HT-29 (cell line): Measurements from ENCODE around the gene TCERG1L. TPM values are rescaled to one million over a fixed set of nuclear protein-coding genes. Genes with fewer than 3 reads are reported as not detected.

Experiments used
- DNase-seq: peaks from one replicate; pipeline ENCODE4 v3.0.0-alpha.2; 2015; ENCODE audit warnings: low spot score
- total RNA-seq: library from RNA; depleted of rRNA; stranded (reverse); fragments of >200 nt; shearing (Covaris generic); gene quantifications from 2 replicates; pipeline ENCODE4 v1.2.3, GENCODE V29; 2014

Gene TCERG1L
- total RNA-seq, 1 experiment from 2014 or later = not detected

DNA sequence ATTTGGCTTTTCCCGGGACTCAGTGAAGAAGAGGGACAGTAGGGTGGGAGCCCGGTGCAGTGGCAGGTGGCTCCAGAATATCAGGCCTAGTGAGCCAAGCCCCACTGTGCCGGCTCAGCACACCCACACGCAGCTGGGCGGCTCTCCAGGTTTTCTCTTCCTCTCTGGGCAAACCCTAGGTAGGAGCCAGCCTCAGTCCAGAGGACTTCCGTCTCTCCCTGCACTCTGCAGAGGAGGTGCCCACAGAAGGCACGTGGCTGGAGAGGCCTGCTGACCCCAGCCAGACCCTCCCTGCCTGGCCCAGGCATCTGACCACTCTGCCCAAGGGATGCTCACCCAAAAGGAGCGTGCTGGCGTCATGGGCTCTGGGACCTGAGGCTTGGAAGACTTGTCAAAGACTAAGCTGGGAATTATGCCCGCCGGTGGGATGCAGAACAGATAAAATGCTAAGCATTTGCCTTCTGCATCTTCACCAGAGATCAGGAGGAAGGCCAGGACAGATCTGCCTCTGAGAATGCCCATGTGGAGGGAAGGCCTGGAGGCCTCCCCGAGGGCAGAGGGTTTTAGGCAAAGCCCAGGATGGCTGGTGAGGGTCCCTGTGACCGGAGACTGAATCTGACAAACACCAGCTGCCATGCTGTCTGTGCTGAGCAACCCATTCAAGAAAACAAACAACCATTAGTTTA, 40.2 kb downstream of the TCERG1L start:
- no peak for DNase-seq

DNA sequence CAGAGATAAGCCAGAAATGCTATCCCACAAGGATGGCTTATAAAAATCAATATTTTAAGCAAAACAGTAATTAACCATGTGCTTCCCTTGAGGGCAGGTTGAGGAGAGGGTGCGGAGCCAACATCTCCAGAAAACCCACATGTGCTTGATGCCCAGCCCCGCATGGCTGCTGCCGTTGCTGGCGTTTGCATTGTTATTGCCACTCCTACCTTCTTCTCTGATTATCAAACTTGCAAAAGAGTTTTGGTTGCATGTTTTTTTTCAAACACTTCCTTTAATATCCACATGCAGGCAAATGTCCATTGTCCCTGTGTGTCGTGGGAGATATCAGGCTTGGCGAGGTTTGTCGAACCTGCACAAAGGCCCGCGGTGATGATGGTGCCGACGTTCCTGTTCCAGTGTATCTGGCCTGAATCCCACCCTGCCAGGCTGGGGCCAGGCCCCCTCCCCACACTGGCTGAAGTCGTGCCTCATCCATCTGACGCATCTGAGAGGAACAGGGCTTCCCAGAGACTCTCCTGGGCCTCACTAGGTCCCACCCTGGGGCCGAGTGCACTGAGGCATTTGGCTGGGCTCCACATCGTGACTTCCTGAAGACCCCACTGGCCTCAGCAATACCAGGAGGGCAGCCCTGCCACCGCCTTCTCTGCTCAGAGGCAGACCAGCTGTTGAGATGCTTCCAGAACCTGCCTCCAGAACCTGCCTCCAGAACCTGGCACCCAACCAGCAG, 40.9 kb downstream of the TCERG1L start:
- DNase-seq = no peak

DNA sequence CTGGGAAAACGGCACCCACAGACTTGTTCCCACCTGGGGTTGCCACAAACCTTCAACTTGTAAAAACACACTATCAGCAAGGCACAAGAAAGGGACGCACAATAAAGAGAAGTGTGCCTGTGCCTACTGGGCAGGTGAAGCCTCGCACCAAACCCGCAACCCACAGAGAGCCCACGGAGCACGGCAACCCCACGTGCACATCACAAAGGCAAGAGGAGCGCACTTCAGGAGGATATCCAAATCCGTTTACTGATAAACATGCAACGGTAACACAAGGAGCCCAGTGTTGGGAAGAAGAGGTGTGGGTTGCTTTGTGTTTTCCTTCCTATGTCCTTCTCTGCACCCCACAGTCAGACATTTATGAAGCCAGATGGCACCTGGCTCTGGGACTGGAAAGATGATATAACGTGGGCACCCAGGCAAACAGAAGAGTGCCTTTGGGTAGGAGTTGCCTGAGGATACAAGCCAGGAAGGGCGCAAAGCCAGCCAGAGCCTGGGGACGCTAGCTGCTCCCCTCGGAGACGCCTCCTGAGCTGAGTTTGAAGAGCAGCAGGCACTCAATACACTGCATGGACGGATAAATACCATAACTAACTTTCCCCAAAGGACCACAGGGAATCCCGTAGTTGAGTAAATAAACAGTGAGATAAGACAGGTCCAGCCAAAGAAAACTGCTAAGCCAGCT, 41.6 kb downstream of the TCERG1L start:
- DNase-seq = no peak

DNA sequence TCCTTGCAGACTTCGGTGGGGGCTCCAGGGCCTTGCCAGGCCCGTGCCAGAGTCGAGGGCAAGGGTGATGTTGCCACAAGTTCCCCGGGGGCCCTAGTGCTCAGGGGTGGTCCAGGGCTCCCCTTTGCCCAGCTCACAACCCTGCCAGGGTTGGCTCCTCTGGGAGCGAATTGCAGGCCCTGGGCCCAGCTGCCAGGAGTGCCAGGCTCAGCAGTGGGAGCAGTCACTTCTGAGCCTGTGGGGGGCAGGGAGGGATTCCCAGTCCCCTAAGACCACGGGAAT, 43.8 kb downstream of the TCERG1L start:
- DNase-seq = no peak

DNA sequence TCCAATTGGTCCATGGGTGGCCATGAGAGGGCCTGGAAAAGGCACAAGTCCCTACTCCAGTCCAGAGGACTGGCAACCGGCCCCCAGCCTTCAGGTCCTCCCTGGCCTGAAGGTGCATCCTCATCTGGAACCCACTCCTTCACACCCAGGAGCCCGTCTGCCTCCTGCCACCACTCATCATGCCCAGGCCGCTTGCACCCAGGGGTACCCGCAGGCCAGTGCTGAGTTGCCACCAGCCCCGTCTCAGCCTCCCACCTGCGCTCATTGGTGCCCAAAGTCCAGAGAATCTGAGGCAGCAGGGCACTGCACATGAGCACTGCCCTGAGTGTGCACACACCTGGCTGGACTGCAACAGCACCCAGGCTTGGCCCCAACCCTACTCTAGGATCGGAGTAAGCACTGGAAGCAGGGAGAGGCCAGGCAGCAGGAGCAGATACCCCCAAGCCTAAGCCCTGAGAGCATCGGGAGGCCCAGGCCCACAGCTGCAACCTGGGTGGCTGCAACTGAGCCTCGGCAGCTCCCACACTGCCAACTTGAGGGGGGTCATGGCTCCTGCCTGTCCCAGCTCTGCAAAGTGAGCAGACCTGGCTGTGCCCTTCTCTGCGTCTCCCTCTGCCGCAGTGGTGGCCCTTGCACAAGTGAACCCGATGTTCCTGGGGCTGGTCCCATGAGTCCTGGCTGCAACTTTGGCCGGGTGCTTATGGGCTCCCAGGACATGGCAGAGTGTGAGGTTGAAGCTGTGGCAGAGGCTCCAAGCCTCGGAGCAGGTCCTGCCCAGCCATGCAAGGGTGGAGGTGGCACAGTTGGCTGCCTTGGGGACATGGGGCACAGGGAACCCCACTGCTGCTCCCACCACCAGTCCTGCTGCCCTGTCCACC, 44.3 kb downstream of the TCERG1L start:
- no peak for DNase-seq

DNA sequence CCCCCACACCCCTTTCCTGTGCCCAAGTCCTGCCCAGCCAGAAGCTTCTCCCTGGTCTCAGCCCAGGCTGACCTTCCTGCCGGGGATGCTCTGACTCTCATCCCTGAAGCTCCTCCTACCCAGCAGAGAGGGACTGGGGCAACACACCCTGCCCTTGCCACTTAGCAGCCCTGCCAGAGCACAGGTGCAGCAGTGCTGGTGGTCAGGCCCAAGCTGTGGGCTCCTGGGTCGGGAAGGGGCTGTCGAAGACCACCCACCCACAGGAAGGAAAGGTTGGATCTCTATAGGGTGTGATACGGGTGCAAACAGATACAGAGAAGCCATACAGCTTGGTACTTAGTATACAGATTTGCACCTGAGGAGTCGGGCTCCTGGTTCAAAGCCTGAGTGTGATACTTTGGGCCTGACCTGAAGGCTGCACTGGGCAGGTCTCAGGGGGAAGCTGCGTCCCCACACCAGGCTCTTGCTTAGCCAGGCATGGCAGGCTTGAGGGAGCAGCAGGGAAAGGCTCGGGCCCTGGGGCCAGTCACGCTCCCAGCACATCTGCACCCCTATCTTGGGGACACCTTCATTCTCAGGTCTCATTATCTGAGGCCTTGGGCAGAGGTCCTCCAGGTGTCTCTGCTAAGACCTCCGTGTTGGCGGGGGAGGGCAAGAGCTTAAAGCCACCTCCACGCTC, 47.3 kb downstream of the TCERG1L start:
- no peak for DNase-seq

DNA sequence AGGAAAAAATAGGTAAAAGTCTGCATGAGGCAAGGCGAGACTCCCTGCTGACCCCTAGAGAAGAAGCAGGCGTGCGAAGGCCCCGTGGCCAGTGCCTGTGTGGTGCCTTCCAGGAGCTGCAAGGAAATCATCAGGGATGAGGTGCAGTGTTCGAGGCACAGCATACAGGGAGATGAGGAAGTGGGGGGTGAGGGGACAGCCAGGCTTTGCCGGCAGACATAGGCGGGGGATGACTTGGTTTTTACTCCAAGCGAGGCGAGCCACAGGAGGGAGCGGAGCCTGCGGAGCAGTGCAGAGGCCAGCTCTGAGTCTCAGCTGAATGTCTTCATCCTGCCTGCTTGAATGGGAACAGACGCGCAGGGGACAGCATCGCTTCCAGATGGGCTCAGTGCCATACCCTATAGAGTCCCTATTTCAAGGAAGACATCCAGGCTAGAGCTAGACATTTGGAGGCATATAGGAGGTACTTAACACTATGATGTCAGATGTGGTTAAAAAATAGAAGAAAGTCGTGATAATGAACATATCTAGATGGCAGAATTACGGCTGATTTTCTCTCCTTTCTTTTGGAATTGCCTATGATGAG, 49.5 kb downstream of the TCERG1L start:
- DNase-seq = no peak

DNA sequence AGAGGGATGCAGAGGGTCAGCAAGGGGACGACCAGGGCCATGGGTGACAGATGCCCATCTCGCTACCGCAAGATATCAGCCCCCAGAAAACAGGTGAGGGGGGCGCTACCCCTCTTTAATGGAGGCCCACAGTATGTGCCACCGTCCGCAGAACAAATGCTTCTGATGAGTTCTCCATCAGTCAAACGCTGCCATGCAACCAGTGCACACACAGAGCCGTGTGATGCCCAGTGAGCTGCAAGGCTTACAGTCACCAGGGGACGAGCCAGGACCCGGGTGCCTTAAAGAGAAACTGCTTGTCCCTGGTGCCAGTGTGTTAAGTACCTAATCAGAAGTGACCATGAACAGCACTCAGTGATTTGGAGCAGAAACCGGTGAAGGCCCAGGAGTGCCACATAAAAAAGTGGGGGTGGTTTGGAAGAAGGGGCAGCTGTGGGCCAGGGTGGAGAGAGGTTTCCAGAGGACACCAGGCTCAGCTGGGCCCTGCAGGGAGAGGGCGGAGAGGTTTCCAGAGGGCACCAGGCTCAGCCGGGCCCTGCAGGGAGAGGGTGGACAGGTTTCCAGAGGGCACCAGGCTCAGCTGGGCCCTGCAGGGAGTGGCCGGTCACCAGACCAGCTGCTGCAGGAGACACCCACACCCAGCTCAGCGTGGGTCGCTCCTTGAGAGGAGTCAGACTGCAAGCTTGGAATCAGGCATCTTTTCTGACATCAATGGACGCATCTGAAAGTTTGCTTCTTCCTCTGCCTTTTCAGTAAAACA, 50.9 kb downstream of the TCERG1L start:
- no peak for DNase-seq

DNA sequence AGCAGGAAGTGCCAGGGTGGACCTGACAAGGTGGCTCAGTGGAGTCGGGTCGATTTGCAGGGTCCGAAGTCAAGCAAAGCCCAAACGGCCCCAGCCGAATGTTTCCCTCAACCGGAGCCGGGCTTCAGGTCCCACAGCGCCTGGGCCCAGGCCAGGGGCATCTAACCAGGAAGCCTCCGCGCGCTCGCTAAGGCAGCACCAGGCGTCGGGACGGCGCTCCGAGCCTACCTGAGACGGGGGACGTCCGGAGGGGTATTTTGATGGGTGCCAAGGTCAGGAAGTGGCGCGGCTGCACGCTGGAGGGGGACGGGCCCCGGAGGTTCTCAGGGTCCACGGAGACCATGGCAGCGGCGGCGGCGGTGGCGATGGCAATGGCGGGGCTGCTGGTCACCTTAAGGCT, 51.5 kb downstream of the TCERG1L start:
- no peak for DNase-seq

DNA sequence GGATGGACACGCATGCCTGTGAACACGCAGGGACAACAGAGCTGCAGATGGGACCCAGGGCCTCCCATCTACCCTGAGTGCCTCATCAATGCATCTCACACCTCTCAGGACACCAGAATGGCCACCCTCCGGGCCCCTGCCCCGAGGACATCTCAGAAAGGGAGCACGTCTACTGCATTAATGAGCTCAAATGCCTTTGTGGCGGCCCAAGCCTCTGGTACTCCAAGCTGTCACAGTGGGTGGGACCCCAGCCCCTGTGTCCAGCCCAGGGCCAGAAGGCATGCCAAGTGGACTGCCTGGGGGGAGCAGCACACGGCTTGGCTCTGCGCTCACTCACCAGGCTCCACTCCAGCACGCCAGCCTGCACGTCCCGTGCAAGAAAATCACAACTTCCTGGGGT, 52.0 kb downstream of the TCERG1L start:
- DNase-seq = no peak

DNA sequence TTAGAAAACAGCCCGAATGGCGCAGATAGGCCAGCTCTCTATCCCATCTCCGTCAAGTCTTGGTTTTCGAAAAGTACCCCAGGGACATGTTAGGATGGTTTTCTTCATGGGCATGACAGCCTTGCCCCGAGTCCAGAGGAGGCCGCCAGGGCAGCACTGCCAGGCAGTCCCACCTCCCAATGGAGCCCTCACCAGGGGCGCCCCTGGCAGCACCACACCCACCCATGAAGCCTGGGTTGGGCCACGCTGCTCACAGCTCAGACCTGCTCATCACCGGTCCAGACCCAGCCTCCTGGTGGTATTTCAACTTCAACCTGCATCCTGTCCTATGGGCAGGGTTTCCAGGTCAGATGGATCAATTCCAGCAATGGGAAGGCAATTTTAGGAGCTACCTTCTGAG, 53.3 kb downstream of the TCERG1L start:
- DNase-seq = no peak

DNA sequence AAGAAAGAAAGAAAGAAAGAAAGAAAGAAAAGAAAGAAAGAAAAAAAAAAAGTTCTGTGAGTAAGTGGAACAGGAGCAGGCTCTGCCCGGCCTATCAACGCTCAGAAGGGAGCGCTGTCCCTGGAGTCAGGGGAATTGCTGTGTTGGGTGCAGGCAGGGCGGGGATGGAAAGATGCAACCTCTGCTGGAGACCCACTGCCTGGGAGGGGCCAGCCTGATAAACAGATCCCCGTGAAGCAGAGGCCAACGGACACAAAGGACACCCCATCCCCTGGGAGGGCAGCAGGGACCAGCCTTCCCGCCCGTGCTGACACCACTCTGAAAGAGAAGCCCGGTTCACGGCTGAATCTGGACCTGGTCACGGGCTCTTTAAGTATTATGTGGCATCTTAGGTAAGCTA, 54.5 kb downstream of the TCERG1L start:
- DNase-seq = no peak

DNA sequence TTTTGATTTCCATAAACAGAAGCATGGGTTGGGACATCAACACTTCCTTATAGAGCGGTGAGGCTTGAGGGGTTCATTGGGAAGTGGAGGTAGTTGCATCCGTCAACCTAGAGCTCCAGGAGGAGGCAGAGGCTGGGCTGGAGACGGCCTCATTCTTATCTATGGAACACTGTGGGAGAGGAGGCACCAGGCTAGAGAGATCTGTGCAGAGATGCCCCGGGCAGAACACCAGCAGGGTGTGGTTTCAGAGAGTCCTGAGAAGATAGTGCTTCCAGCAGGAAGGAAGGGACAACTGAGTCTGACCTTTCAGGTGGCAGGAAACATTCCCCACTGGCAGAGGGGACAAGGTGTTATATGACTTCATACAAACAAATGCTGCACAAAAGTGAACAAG, 56.7 kb downstream of the TCERG1L start:
- no peak for DNase-seq

DNA sequence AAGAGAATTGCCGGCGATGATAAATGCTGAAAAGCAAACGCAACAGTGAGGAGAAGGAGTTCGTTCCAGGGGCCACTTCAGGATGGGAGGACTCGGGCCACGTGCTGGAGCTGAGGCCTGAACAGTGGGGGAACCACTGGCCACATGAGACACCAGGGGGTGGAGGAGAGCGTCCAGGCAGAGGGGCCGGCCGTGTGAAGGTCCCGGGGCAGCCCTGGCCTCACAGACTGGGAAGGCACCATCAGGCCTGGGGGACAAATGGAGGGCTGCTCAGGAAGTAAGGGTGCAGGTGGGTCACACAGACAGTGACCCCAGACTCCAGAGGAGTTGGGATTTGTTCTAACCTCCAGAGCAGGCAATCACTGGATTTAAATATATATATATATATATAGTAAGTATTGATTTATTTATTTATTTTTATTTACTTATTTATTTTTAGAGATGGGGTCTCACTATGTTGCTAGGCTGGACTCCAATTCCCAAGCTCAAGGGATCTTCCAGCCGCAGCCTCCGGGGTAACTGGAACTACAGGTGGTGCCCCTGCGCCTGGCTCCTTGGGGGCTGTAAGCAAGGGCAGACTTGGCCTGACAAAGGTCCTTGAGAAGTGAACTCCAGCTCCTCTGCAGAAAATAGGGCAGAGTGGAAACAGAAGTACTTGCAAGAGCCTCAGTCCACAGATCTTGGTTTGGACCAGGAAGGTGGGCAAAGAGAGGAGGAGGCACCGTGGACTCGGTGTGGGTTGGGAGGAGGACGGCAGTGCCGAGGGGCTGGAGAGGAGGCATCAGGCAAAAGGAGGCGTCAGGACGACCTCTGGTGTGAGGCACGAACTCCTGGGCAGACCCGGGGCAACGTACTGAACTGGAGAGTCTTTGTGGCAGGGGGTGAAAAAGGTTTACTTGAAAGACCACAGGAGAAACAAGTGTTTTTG, 57.3 kb downstream of the TCERG1L start:
- DNase-seq = no peak

DNA sequence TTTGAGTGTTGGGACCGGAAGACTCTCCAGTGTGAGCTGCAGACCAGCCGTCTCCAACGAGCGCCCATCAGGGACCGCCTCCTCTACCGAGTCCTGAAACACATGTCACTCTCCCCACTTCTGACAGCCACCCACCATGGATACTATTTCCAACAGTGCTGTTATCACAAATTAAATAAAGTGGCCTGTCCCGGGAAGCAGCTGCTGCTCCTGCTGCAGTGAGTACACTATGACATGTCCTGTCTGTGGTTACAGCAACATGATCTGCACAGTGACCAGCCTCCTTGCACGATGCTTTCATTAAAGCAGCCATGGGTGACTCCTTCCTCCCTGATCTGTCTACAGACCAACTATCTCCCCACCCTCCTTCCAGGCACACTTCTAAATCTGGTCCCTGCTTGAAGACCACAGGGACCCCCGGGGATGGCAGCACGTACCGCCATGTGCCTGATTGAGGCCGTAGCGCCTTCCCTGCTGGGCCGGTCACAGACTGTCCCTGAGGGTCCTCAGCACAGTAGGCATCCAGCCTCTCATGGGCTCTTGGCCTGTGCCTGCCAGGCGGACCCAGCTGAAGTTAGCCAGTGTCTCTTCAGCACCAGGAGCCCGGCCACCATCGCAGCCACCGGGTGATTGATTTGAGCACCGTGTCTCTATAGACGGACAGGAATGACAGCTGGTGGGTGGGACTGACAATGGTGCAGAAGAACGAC, 58.8 kb downstream of the TCERG1L start:
- no peak for DNase-seq

DNA sequence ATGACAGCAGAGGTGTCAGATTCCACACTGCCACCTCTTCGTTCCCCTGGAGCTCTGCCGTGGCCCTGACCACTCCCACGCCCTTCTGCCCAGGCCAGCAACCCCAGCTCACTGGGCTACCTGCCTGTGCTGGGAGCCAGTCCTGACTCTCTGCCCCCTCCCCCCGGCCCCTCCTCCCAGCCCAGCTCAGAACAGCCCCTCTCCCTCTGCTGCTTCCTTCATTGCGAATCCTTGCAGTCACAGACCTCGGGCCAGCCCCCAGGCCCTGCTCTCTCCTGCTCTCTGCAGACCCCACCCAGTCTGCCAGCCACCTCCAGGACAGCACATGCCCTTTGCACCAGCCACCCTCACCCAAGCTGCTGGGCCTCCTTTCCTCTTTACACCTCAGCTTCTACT, 60.4 kb downstream of the TCERG1L start:
- no peak for DNase-seq

DNA sequence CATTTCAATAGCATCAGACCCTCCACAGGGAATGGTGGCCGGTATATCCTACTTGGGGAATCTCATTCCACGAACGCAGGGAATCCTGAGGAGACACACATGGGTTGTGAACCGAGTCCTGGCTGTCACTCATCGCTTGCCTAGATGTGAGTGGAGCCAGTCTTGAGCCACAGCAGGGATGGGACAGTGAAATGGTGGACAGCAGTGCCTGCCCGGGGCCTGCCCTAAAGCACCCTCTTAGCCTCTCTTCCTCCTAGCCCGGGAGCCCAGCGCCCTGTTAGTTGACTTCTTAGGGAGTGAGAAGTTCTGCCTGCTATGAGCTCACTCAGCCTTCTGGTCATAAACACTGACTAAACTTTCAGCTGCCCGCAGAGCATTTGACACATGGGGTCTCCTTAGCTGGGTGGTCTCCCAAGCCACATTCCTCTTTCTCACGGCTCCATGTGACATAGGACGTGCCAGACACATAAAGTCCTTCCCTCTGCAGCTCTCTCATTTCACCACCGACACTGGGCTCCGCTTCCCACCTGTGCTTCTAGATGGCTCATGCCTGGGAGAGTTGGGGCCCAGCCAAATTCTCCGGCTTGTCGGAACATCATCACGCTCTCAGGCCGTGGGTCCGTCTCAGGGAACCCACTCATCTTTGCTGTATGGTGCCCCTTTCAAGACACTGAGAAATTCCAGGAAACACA, 60.9 kb downstream of the TCERG1L start:
- DNase-seq = no peak

DNA sequence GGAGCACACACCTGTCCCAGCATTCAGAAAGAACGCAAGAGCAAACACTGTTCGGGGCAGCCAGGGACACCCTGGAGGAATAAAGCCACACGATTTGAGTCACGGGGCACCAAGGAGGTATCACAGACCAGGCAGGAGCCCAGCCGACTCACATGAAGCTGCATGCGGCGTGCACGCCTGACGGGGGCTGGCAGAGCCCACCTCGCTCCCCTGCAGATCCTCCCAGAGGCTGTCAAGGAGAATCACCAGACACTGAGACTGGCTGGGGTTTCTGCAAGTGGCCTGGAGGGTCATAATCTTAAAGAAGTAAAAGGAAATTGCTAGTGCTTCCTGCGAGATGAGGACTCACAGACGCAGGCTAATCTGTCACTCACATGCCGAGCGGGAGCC, 61.6 kb downstream of the TCERG1L start:
- DNase-seq = no peak
